Endodermal cell (in vitro differentiated cells): ENCODE results near the gene ZCCHC13. TPM values are rescaled to one million over a fixed set of nuclear protein-coding genes. Genes with fewer than 3 reads are reported as not detected.
"Not testable (repeated sequence)": the region's sequence is repeated elsewhere in the genome, so short reads cannot be mapped to it uniquely, and the experiment has no call there.

Experiments used
- DNase-seq: peaks from one replicate; pipeline ENCODE4 v3.0.0-alpha.2; 2017
- H3K27ac ChIP-seq: 2 replicates; pipeline ENCODE4 v1.5.1; 2013; ENCODE audit warnings: mild to moderate bottlenecking, low read depth, low read length, moderate library complexity
- H3K27me3 ChIP-seq: 2 replicates; pipeline ENCODE4 v1.6.1; 2013; ENCODE audit warnings: mild to moderate bottlenecking, low read length, moderate library complexity; ENCODE audit not compliant: insufficient read depth, control insufficient read depth, poor library complexity, severe bottlenecking
- H3K36me3 ChIP-seq: 2 replicates; pipeline ENCODE4 v1.7.0; 2013; ENCODE audit warnings: mild to moderate bottlenecking, low read length, moderate library complexity; ENCODE audit not compliant: control insufficient read depth, insufficient read depth
- H3K4me1 ChIP-seq: one replicate; pipeline ENCODE4 v1.7.0; 2013; ENCODE audit warnings: low read length; ENCODE audit not compliant: control insufficient read depth, insufficient read depth
- H3K4me3 ChIP-seq: 2 replicates; pipeline ENCODE4 v1.5.1; 2013; ENCODE audit warnings: mild to moderate bottlenecking, low read length, moderate library complexity
- H3K9ac ChIP-seq: 2 replicates; pipeline ENCODE4 v1.6.1; 2013; ENCODE audit warnings: mild to moderate bottlenecking, low read length, moderate library complexity; ENCODE audit not compliant: poor library complexity, severe bottlenecking; ENCODE audit errors: extremely low read depth
- H3K9me3 ChIP-seq: 2 replicates; pipeline ENCODE4 v1.6.1; 2013; ENCODE audit warnings: mild to moderate bottlenecking, low read length, moderate library complexity; ENCODE audit not compliant: control insufficient read depth
- H3K27ac Mint-ChIP-seq: 2 replicates; pipeline ENCODE4 v1.8.0; 2020; ENCODE audit warnings: mixed read lengths
- H3K27me3 Mint-ChIP-seq: 2 replicates; pipeline ENCODE4 v1.8.0; 2021; ENCODE audit warnings: mild to moderate bottlenecking, mixed read lengths; ENCODE audit not compliant: insufficient read depth
- H3K36me3 Mint-ChIP-seq: 2 replicates; pipeline ENCODE4 v1.8.0; 2020; ENCODE audit warnings: low read depth, mixed read lengths
- H3K4me1 Mint-ChIP-seq: 2 replicates; pipeline ENCODE4 v1.8.0; 2020; ENCODE audit warnings: mixed read lengths
- H3K4me3 Mint-ChIP-seq: 2 replicates; pipeline ENCODE4 v1.8.0; 2020; ENCODE audit warnings: mild to moderate bottlenecking, moderate library complexity, mixed read lengths
- H3K9me3 Mint-ChIP-seq: 2 replicates; pipeline ENCODE4 v1.8.0; 2020; ENCODE audit warnings: mild to moderate bottlenecking, mixed read lengths
- WGBS, 2 experiments: methylation state at CpG; one replicate each; pipeline versions ENCODE4 v1.1.5 to v1.1.7; 2013; ENCODE audit warnings: missing lambda C conversion rate in 2 of 2, mixed read lengths in 1 of 2; ENCODE audit not compliant: insufficient coverage in 1 of 2, insufficient read length in 1 of 2; 5-methylcytosine and 5-hydroxymethylcytosine counted together
- total RNA-seq, 2 donors: library from RNA; stranded (reverse); fragmentation: NEBNext Ultra II Directional in 1 of 2; extraction: Animal tissue kit (Norgen Biotek cat#: 25700) in 1 of 2; gene quantifications; 2 replicates in 1 of 2; 3 replicates in 1 of 2; pipeline ENCODE4 v1.2.1, GENCODE V29; 2021
- TF ChIP-seq, protein P1 (sequence below): fragments of 200-600 bp; sonication (generic); conservative IDR thresholded peaks from 2 replicates; pipeline ENCODE4 v1.5.0; 2021; ENCODE audit warnings: antibody characterized with exemption, mild to moderate bottlenecking

ZCCHC13 gene
- total RNA-seq, 2 donors from 2014 or later = not detected

DNA sequence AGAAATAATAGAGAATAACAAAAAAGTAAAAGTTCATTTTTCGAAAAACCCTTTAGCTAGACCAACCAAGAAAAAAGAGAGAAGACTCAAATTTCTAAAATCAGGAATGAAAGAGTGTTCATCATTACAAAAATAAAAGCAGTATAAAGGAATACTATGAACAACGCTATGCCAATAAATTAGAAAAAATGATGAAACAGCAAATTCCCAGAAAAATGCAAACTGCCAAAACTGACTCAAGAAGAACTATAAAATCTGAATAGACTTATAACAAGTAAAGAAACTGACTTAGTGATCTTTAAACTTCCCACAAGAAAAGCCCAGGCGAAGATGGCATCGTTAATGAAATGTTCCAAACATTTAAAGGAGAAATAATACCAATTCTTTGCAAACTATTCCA is 3.1 kb upstream of the ZCCHC13 start:
- Mint-ChIP-seq H3K4me3 (no peak overlapping the region), H3K4me1 (peaks cover 2% of the 10 kb centered on the region), H3K9me3 (peaks cover 1% of the 10 kb centered on the region), H3K36me3 (no peaks in the 10 kb centered on the region), H3K27ac (no peak overlapping the region), H3K27me3 (peaks cover 4% of the 10 kb centered on the region)
- TF ChIP-seq, protein P1, sequence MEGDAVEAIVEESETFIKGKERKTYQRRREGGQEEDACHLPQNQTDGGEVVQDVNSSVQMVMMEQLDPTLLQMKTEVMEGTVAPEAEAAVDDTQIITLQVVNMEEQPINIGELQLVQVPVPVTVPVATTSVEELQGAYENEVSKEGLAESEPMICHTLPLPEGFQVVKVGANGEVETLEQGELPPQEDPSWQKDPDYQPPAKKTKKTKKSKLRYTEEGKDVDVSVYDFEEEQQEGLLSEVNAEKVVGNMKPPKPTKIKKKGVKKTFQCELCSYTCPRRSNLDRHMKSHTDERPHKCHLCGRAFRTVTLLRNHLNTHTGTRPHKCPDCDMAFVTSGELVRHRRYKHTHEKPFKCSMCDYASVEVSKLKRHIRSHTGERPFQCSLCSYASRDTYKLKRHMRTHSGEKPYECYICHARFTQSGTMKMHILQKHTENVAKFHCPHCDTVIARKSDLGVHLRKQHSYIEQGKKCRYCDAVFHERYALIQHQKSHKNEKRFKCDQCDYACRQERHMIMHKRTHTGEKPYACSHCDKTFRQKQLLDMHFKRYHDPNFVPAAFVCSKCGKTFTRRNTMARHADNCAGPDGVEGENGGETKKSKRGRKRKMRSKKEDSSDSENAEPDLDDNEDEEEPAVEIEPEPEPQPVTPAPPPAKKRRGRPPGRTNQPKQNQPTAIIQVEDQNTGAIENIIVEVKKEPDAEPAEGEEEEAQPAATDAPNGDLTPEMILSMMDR = no peak
- H3K27me3 ChIP-seq = no peaks in the 10 kb centered on the region
- H3K4me1 ChIP-seq = no peaks in the 10 kb centered on the region
- no peaks in the 10 kb centered on the region for H3K36me3 ChIP-seq
- H3K4me3 ChIP-seq = no peak overlapping the region
- no peak overlapping the region for H3K9ac ChIP-seq
- no peak for DNase-seq
- 100% methylated on average over 2 of the region's 4 CpGs; no CpG with 5 or more reads in 1 of the 2 experiments for WGBS, 2 experiments
- no peaks in the 10 kb centered on the region for H3K9me3 ChIP-seq
- no peak overlapping the region for H3K27ac ChIP-seq

DNA sequence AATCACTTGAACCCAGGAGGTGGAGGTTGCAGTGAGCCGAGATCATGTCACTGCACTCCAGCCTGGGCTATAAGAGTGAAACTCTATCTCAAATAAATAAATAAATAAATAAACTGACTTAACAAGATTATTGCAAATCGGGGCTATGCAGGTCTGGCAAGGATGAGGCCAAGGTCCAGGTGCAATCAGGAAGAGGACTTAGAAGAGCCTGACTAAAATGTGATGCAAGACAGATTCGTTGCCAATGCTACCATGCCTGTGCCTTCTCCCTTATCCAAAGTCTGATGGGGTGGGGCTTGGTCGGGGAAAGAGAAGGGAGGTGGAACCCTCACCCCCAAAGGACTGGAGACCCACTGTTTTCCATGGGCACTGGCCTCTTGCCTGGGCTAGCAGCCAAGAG is 14.7 kb downstream of the ZCCHC13 start:
- Mint-ChIP-seq H3K27ac (no peak overlapping the region), H3K4me3 (no peak overlapping the region), H3K27me3 (peaks cover 6% of the 10 kb centered on the region), H3K36me3 (no peaks in the 10 kb centered on the region), H3K9me3 (no peaks in the 10 kb centered on the region), H3K4me1 (peaks cover 9% of the 10 kb centered on the region)
- no peak for DNase-seq
- H3K27ac ChIP-seq = no peak overlapping the region
- no peaks in the 10 kb centered on the region for H3K9me3 ChIP-seq
- H3K27me3 ChIP-seq = no peaks in the 10 kb centered on the region
- H3K9ac ChIP-seq = no peak overlapping the region
- TF ChIP-seq, protein P1 = no peak
- WGBS, 2 experiments = 84% methylated on average over 3 of the region's 4 CpGs; no CpG with 5 or more reads in 1 of the 2 experiments
- no peaks in the 10 kb centered on the region for H3K4me1 ChIP-seq
- H3K4me3 ChIP-seq = no peak overlapping the region
- no peaks in the 10 kb centered on the region for H3K36me3 ChIP-seq

DNA sequence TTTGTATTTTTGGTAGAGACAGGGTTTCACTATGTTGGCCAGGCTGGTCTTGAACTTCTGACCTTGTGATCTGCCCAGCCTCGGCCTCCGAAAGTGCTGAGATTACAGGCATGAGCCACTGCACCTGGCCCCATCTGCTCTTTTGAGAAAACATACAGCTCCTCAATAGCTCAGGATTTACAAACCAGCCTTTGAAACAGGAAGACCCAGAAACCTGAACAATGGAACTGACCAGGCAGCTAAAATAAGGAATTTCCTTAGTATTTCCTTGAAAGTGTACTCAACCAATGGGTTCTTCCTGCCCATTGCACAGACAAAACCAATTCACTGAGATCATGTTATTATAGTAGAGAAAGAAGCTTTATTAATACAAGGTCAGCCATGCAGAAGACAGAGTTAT is 15.3 kb downstream of the ZCCHC13 start:
- H3K9ac ChIP-seq, H3K9me3 ChIP-seq, H3K9me3 Mint-ChIP-seq, H3K27ac Mint-ChIP-seq, H3K36me3 Mint-ChIP-seq, H3K4me3 Mint-ChIP-seq, H3K36me3 ChIP-seq, H3K27me3 ChIP-seq, DNase-seq, H3K27me3 Mint-ChIP-seq, H3K27ac ChIP-seq, H3K4me3 ChIP-seq, H3K4me1 ChIP-seq: not testable (repeated sequence)
- H3K4me1 Mint-ChIP-seq = peaks cover 15% of the 10 kb centered on the region
- WGBS, 2 experiments = 94% methylated on average over 2 of the region's 2 CpGs; no CpG with 5 or more reads in 1 of the 2 experiments

DNA sequence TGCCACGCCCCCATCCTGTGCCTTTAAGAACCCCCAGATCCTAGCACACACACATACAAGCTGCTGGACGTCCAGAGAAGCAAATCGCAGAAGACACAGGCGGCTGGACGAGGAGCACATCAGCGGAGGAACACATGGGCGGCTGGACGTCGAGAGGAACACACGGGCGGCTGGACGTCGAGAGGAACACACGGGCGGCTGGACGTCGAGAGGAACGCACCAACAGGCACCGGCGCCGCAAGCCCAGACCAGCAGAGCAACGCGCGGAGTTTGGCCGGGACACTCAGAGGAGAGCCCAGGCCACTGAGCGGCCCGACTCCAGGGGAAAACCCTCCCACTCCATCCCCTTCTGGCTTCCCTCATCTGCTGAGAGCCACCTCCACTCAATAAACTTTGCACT is 17.2 kb downstream of the ZCCHC13 start:
- H3K9ac ChIP-seq = no peak overlapping the region
- no peak for DNase-seq
- 93% methylated on average over 25 of the region's 27 CpGs; no CpG with 5 or more reads in 1 of the 2 experiments for WGBS, 2 experiments
- no peaks in the 10 kb centered on the region for H3K9me3 ChIP-seq
- H3K36me3 ChIP-seq = no peaks in the 10 kb centered on the region
- TF ChIP-seq, protein P1 = no peak
- H3K27me3 Mint-ChIP-seq = peaks cover 6% of the 10 kb centered on the region
- H3K9me3 Mint-ChIP-seq = no peaks in the 10 kb centered on the region
- H3K27ac Mint-ChIP-seq = no peak overlapping the region
- H3K4me1 Mint-ChIP-seq = peaks cover 24% of the 10 kb centered on the region
- H3K4me3 ChIP-seq = no peak overlapping the region
- H3K36me3 Mint-ChIP-seq = no peaks in the 10 kb centered on the region
- no peaks in the 10 kb centered on the region for H3K27me3 ChIP-seq
- H3K27ac ChIP-seq = no peak overlapping the region
- H3K4me3 Mint-ChIP-seq = no peak overlapping the region
- no peaks in the 10 kb centered on the region for H3K4me1 ChIP-seq
